Upper lobe of left lung (tissue), 4 donors: Measurements from ENCODE around the gene AQP1.

ENCODE experiments used
- CTCF ChIP-seq, 6 experiments: fragments of 450-650 bp in 4 of 6; fragments of 200-600 bp in 2 of 6; sonication (generic) in 2 of 6; IDR thresholded peaks; one replicate each; pipeline ENCODE4 v1.5.1; 2016 to 2019; ENCODE audit warnings: antibody characterized with exemption in 6 of 6
- EP300 ChIP-seq, 4 donors: sonication (generic); formaldehyde crosslinking; IDR thresholded peaks; one replicate each; pipeline ENCODE4 v1.5.1; 2017; ENCODE audit warnings: antibody characterized with exemption in 4 of 4, control low read depth in 2 of 4
- POLR2A ChIP-seq, 4 donors: fragments of 450-650 bp; IDR thresholded peaks; one replicate each; pipeline ENCODE4 v1.5.1; 2016 to 2017; ENCODE audit warnings: antibody characterized with exemption in 4 of 4, mild to moderate bottlenecking in 2 of 4
- POLR2AphosphoS5 ChIP-seq, 2 donors: sonication (generic); formaldehyde crosslinking; IDR thresholded peaks; one replicate each; pipeline ENCODE4 v1.5.1; 2017; ENCODE audit warnings: antibody characterized with exemption in 2 of 2

DNA sequence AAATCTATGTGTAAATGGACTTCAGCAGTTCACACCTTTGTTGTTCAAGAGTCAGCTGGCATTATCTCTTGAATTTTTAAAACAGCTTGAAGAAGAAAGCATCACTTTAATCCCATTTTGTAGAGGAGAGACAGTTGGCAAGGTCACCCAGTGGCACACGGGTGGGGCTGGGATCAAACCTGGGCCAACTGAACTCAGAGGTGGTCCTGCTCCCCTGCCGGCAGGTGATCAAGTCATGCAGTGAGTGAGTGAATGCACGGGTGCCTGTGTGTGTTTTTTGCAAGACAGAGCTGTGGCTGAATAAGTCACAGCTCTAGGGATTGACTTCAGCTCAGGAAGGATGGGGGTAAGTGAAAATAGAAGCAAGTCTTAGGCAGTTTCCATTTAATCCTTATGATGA lies 61.6 kb downstream of the AQP1 start:
- TF ChIP-seq EP300 (IDR thresholded peaks at IDR 0.05), result no peak
- TF ChIP-seq POLR2A (IDR thresholded peaks at IDR 0.05), result no peak
- no peak for TF ChIP-seq CTCF (IDR thresholded peaks at IDR 0.05)
- TF ChIP-seq POLR2AphosphoS5 (IDR thresholded peaks at IDR 0.05), result no peak
